NCI-H2107 treated with DMSO at 0.1 percent for 48 hours (cell line): ENCODE data around the gene SLX4IP.

Experiments
- DNase-seq: peaks from one replicate; lab custom pipeline; 2025; ENCODE audit not compliant: unreplicated experiment; lab: John Stamatoyannopoulos, UW

The SLX4IP gene

DNA sequence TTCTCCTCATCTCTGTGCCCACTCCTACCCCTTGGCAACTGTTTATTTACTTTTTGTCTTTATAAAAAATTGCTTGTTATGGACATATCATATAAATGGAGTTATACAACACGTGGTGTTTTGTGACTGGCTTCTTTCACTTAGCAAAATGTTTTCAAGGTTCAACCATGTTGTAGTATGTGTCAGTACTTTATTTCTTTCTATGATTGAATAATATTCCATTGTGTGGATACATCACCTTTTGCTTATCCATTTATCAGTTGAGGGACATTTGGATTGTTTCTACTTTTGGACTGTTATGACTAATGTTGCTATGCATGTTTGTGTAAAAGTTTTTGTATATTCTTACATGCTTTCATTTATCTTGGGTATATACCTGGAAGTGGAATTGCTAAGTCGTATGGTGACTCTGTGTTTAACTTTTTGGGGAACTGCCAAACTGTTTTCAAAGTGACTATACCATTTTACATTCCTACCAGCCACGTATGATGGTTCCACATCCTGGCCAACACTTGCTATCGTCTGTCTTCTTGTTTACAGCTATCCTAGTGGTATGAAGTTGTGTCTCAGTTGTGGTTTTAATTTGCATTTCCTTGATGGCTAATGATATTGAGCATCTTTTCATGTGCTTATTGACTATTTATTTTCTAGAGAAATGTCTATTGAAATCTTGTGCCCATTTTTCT lies 84.4 kb downstream of the SLX4IP start:
- no peak for DNase-seq

DNA sequence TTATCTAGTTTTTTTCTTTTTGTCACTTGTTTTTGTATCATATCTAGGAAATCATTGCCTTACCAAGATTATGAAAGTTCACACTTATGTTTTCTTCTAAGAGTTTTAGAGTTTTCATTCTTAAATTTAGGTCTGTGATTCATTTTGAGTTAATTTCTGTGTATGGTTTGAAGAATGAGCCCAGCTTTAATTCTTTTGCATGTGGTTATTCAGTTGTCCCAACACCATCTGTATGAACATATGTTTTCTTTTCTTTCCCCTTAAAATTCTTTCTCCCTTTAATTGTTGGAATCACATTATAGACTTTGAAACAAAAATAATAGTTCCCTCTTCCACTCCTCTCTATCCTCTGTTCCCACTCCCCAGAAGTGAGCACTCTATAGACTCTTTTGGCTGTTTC lies 85.4 kb downstream of the SLX4IP start:
- no peak for DNase-seq

DNA sequence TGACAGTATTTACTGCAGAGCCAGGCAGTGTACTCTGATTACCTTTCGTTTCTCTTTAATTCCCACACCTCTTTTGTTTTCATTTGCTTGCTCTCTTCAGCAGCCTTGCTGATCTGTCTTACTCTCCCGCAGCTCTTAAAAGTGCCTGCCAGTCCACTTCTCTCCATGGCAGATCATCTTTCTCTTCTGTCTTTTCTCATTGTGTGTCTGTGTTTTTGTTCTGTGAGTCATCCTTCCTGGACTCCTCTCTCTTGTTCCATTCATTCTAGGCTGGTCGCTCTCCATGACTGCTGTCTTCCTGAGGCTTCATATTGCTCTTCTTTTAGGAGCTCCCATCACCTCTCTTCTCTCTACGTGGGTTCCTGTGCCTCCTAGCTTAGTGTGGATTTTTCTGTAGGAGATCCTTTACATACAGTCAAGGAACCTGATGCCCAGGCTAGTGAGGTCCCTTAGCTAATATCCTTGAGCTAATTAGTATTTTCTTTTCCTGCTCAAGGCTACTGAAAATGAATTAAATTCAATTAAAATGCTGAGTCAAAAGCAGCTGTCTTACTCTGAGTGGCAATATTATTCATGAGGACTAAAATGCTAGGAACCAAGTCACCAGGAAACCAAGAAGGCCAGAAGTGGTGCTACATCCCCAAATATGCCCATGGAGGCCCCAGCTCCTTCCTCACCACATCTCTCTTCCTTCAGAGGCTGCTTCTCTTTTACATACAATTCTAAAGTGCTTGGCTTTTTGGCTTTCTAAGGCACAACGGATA lies 86.1 kb downstream of the SLX4IP start:
- no peak for DNase-seq

DNA sequence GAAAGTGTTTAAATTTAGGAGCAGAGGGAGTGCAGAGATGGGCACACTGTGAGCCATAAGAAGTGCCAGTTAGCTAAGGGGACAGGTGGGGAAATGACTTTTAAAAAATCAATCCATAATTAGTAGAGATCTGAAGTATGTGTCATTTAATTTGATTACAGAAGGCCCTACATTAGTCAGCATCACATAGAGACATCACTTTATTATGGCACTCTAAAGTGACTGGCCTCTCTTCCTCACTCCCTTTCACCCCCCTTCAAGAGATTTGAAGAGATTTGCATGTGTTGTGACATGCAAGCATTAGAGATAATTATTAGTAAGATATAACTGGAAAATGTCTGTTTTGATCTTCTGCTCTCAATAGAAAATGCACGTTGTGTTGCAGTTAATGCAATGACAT lies 86.7 kb downstream of the SLX4IP start:
- DNase-seq: no peak

DNA sequence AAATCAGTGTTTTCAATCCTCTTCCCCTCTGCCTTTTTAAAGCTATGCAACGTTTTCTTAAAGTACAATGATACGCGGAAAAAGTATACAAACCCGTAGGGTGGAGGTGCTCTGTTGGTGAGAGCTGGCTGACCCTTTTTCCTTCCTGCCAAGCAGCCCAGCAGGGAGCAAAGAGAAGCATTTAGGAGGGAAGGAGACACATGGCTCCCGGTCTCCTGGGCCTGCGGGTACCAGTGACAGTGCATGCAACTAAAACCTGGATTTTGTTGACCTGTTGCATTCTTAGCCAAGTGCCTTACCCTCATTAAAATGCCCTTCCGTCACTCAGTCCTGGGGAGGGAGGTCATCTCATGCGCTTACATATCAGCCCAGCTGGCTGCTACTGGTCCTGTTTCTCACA lies 87.2 kb downstream of the SLX4IP start:
- DNase-seq: no peak

DNA sequence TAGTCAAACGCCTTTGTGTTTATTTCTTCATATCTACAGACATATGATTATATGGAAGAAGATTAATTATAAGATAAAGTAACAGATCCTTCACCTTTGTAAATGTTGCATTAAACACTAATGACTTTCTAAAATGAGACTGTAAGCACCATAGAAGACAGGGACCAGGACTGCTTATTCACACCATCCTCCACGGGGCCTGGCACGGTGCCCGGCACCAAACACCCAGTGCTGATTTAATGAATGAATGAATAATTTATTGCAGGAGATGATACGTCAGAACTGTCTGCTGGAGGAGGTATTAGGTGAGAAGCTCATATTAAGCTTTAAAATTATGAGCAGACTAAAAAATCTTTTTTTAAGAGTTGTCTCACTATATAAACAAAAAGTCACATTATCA lies 88.3 kb downstream of the SLX4IP start:
- no peak for DNase-seq

DNA sequence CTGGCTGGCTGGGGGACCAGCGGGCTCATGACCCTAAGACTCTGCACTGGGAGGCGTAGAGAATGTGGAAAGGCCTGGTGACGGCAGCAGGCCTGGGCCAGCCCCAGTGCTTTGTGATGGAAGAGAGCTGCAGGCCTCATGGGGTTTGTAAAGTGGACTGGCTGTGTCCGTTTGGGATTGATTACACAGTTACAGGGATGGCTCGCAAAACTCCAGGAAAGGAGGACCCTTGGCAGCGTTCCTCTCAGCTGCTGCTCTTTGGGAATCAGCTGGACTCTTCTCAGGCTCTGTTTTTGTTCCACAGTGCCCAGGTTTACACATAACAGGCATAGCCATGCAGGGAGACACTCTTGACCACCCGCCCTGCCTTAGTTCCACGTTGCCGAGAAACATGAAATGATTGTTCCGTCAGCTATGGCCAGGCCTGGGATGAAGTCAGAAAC lies 89.0 kb downstream of the SLX4IP start:
- DNase-seq: no peak

DNA sequence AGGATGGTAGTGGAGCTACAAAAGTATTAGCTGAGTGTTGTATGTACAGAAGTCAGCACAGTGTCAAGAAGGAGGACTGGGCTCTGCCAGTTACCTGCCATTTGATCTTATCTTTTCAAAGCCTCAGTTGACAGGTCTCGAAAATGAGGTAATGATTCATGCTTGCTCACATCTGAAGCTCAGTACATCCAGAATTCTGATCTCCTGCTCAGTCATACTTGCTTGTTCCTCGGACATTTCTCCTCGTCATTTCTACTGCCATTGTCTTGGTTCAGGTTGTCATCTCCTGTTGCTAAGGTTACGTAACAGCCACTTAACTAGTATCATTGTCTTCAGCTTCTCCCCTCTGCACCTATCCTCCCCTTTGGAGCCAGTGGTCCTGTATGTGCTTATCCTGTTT lies 89.5 kb downstream of the SLX4IP start:
- no peak for DNase-seq

DNA sequence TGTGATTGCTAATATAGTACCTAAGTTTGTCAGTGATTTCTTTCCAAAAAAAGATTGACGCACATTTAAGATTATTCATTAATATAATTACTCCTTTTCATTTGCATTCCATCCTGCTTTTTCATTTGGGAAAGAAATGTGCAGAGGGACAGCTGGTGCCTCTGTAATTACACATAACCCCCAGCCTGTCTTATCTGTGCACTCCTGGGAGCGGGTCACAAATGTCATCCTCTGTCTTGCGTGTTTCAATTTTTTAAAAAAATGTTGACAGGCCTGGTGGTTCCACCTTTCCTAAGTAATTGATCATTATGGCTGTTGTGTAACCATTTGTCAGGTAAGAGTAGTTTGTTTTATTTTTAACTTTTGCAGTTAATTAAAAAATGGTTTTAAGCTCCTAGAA lies 92.7 kb downstream of the SLX4IP start:
- no peak for DNase-seq

DNA sequence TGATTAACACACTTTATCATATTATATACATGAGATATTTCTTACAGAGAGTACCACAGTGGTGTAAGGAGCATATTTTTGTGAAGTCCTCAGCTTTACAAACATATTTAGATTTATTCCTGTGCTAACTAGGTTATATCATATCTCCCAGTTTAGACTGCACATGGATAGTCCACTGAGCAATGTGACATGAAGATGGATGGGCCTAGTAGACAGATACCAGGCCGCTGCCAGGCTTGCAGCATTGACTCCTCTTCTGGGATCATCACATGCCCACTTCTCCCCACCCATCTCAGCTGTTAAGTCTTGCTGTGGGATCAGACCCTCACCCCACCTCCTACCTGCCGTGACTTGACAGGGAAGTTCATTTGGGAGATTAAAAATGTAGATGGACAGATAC lies 95.8 kb downstream of the SLX4IP start:
- DNase-seq: no peak

DNA sequence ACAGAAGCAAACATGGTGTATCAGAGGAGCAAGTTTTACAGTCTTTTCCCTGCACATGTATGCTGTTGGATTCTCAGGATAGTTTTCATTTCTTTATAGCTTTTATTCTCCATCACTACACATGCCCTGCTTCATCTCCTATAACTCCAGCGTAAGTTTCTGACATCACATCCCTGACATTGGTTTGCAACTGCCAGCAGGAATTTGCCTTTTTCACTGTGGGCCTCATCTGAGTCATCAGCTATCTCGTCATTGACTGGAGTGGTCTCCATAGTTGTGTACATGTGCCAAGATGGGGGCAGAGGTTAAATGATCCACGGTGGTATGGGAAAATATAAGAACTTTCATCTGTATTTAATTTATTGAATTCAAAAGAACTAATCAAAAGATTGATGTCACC lies 96.7 kb downstream of the SLX4IP start:
- no peak for DNase-seq

DNA sequence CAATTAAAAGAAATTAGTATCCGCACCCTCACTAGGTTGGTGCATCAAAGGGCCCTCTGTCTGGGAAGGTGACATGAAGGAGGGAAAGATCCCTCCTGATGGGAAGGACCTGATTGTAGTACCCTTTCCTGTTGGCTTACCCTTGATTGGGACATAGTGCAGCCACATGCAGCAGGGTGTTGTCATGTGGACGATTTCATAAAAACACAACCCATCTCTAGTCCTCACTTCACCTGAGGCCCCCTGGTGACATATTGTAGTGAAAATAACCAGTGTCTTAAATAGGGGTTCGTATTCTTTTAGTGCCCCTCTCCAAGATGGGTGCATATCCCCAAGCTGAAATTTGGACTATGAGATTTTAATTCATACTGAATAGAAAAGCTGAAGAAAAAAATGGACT lies 97.3 kb downstream of the SLX4IP start:
- no peak for DNase-seq

DNA sequence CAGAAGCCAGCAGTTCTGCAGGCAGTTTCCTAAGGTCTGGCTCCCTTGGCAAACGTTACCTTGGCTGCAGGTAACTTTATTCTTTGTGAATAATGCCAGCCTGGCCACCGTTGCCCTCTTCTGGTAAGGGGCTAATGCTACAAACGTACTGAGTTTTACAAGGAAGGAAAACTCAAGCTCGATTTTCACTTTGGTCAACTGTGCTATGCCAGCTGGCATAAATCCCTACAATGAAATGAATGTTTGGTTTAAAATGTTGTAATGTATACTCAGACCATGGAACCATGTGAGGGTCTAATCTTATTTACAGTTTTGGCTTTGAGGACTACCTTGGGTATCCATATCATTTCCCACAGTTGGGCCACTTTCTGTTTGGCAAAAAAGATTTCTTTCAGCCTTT lies 101.4 kb downstream of the SLX4IP start:
- no peak for DNase-seq

DNA sequence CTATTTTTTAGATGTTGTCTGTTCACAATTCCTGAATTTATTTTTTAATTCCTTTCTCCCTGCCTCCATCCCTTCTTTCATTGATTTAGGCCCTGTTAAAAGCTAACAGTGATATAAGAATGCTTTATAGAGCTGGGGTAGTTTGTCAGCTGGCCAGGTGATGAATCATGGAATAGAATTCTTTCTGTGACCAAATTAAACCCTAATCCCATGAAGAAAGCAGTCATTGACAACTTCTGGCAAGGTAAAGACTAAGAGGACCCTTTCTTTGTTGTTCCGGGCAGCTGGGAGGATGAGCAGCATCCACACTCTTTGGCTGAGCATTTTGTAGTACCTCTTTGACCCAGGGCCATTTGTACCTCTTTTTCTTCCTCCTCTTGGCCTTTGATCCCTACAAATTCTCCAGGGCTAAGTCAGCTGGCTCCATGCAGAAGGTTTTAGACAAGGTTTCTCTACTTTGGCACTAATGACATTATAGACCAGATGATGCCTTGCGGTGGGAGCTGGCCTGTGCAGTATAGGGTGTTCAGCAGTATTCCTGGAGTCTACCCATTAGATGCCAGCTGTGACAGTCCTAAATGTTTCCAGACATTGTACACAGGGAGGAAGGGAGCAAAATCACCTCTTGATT lies 102.9 kb downstream of the SLX4IP start:
- no peak for DNase-seq

DNA sequence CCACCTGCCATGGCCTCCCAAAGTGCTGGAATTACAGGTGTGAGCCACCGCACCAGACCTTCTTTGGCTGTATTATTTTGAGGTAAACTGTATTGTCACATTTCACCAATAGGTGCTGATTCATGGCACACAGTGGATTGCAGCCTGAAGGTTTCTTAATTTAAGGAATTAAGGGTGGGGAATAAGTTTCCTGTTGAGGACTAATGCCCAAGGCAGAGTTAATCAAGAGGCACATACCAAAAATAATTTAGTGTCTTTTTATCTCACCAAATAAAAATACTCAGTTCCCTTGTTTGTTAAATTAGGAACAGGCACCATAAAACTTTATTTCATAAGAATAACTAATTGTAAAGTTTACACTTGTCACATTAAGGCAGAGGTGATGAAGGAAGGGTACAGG lies 103.7 kb downstream of the SLX4IP start:
- DNase-seq: no peak

DNA sequence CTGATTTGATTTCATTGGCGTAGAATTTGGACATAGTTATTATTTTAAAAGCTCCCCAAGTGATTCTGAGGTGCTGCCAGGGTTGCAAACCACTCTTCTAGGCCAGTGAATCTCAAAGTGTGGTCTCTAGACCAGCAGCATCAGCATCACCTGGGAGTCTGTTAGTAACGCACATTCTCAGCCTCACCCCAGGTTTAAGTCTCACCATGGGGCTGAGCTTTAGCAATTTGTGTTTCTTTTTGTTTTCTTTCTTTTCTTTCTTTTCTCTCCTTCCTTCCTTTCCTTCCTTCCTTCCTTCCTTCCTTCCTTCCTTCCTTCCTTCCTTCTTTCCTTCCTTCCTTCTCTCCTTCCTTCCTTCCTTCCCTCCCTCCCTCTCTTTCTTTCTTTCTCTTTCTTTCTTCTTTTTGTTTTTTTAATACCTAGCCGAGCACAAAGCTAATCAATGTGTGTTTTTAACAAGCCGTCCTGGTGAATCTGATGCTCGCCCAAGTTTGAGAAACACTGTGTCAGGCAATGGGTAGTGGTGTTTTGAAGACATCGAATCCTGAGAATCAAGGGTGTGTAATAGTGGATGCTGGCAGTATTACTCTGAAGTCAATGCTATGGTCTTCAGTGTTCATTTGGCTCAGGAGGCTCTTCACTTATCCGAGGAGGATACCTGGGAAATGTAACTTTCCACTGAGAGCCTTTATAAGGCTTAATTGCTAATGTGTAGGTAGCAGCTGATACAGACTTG lies 104.9 kb downstream of the SLX4IP start:
- DNase-seq: no peak

DNA sequence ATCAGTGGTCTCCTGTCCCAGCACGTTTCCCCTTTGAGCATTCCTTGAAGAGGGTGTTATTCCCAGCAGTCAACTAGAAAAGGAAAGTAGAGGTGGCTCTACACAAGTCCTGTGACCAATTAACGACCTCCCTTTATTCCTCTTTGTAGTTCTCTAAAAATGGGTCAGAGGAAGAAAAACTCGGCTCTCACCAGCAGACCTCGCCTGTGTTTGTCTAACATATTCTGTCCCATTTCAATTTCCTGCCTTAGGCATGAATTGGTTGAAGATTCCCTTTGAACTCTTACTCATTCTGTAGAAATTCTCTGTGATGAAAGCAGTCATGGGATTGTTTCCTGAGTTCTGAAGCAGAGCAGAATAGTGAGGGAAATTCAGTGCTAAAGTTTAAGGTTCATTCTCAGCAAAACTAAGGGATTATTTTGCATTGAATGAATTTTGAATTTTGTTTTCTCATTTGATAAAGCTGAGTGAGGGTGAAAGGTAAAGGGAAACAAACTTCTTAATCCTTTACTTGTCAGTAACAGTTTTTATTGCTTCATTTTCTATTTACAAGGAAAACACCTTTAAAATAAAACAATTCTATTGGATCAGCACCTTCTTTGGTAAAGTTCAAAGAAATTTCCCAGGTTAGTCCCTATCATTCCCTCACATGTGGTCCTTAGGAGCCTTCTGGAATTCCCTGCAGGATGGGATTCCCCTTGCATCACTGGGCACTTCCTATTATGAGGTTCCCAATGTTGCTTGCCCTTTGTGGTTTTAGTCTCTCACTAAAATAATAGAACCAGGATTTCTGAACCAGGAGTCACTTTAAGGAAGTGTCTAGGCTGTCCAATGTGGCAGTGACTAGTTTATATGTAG lies 105.8 kb downstream of the SLX4IP start:
- no peak for DNase-seq

DNA sequence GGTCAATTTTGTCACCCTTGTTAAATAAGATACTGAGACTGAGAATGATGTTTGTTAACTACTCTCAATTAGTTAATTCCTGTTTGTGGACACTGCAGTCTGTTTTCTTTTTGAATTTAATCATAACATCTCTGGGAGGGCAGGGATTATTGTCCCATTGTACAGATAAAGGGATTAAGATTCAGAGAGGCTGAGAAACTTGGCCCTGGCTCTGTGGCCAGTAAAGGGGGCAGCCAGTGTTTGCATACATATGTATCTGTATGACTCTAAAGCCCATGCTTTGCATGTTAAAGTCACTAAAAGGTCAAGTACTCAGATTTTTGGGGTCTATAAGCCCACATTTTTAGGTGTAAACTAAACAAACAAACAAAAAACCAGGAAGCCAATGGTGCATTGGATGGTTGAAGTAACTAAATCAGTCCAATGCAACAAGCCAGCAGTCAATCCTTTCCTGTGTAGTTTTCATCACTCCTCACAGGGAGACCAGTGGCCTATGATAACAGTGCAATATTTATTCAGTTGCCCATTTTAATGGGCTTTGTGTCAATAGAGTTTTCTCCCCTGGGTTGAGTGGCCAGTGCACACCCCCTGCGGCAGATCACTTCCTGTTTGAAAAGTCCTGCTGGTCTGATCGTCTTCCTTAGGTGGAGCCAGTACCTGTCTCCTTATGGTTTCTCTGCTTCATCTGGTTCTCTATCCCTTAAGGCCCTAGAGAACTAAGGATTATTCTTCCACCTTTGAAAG lies 106.7 kb downstream of the SLX4IP start:
- no peak for DNase-seq

DNA sequence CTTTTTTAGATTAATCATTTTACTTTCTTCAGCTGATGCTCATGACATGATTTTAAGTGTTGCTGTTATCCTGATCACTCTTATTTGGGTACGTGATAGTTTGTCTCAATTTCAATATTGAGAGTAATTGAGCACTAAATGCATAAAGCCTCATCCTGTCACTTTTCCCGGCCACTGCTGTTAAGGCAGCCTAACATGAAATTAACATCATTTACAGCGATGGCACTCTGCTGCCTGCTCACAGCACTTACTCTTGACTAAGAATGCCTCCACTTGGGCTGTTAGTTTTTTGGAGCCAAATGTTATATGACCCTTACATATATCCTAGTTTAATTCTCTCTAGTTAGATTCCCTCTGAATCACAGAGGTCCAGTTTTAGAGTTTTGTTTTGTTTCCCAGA lies 107.3 kb downstream of the SLX4IP start:
- DNase-seq: no peak

DNA sequence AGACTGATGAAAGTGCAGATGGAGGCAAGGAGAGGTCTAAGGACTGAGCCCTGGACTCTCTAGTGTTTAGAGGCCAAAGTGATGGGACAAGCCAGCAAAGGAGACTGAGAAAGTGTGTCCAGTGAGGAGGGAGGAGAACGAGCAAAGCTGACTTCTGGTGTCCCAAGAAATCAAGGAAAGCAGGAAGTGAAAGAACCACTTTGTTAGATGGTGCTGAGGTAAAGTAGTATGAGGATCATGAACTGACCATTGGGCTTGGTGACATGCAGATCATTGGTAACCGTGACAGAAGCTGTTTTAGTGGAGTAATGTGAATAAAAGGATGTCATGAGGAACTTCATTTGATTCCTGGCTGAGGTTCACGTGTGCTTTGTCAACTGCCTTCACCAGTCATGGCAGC lies 108.4 kb downstream of the SLX4IP start:
- no peak for DNase-seq
